HUES64 (cell line): ENCODE measurements around the gene ST6GALNAC4.
A peak's percentile ranks its signal among the peaks of the same experiment; 100 is the strongest.

Experiments used
- H3K27ac ChIP-seq: 2 replicates; pipeline ENCODE4 v1.7.0; 2013; ENCODE audit warnings: low read depth, low read length, inconsistent platforms
- H3K27me3 ChIP-seq: 2 replicates; pipeline ENCODE4 v1.6.1; 2013; ENCODE audit warnings: mild to moderate bottlenecking, low read length; ENCODE audit not compliant: insufficient read depth
- H3K36me3 ChIP-seq: 2 replicates; pipeline ENCODE4 v1.6.1; 2013; ENCODE audit warnings: mild to moderate bottlenecking, low read length; ENCODE audit not compliant: insufficient read depth
- H3K4me1 ChIP-seq: 2 replicates; pipeline ENCODE4 v1.6.1; 2013; ENCODE audit warnings: mild to moderate bottlenecking, low read length, moderate library complexity; ENCODE audit not compliant: insufficient read depth
- H3K4me3 ChIP-seq: 2 replicates; pipeline ENCODE4 v1.5.1; 2013; ENCODE audit warnings: mild to moderate bottlenecking, low read length, moderate library complexity
- H3K9ac ChIP-seq: 2 replicates; pipeline ENCODE4 v1.6.1; 2013; ENCODE audit warnings: mild to moderate bottlenecking, low read depth, low read length
- H3K9me3 ChIP-seq: 2 replicates; pipeline ENCODE4 v1.6.1; 2013; ENCODE audit warnings: low read depth, low read length; ENCODE audit not compliant: insufficient read depth
- WGBS: fragments of 150-250, 120-280 bp; methylation state at CpG from one replicate; pipeline ENCODE4 v1.1.7; 2013; ENCODE audit warnings: missing lambda C conversion rate; 5-methylcytosine and 5-hydroxymethylcytosine counted together

Gene ST6GALNAC4

GRCh38 chr9:127907867-127908659 is 8.8 kb downstream of the ST6GALNAC4 start:
- Histone ChIP-seq H3K27me3 (no peaks in the 10 kb centered on the region), H3K27ac (no peak overlapping the region)

DNA sequence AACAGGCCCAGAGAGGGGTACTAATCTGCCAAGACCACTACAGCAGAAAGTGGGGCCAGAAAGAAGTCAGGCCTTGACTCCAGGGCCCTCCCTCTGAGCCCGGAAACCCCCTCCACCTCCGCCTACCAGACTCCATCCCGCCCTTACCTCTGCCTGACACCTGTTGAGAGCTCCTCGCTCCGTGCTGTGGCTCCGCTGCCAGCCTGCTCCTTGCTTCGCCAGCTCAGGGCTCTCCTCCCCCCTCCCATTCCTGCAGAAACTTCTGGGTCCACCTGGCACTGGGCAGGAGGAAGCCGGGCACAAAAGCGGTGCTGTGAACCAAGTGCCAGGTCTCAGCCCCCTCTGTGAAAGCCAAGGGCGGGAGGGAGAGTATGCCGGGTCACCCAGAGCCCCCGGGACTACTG is 11.1 kb downstream of the ST6GALNAC4 start:
- 89% methylated on average over 12 of the region's 12 CpGs for WGBS
- H3K4me1 ChIP-seq, result peaks cover 17% of the 10 kb centered on the region
- no peaks in the 10 kb centered on the region for H3K27me3 ChIP-seq
- H3K9ac ChIP-seq, result no peak overlapping the region
- H3K36me3 ChIP-seq, result no peaks in the 10 kb centered on the region
- no peak overlapping the region for H3K4me3 ChIP-seq
- H3K9me3 ChIP-seq, result no peaks in the 10 kb centered on the region
- H3K27ac ChIP-seq, result no peak overlapping the region

More at GRCh38 chr9:127907867-127908659, 8.8 kb downstream of the ST6GALNAC4 start:
- Histone ChIP-seq H3K36me3 (no peaks in the 10 kb centered on the region), H3K9me3 (no peaks in the 10 kb centered on the region), H3K4me1 (peaks cover 17% of the 10 kb centered on the region), H3K4me3 (no peak overlapping the region), H3K9ac (no peak overlapping the region)
- WGBS, result 90% methylated on average over 33 of the region's 35 CpGs

- no peak overlapping the region for H3K9ac ChIP-seq
- no peaks in the 10 kb centered on the region for H3K9me3 ChIP-seq
- peaks cover 17% of the 10 kb centered on the region for H3K4me1 ChIP-seq
- H3K27me3 ChIP-seq, result no peaks in the 10 kb centered on the region
- H3K27ac ChIP-seq, result no peak overlapping the region; the same call in 1 of the 2 replicates
- WGBS, result 89% methylated on average over 5 of the region's 5 CpGs
- no peak overlapping the region for H3K4me3 ChIP-seq
- H3K36me3 ChIP-seq, result no peaks in the 10 kb centered on the region
These were observed 11.7 kb downstream of the ST6GALNAC4 start for GRCh38 chr9:127905004-127905728.

GRCh38 chr9:127904561-127905003 is 12.3 kb downstream of the ST6GALNAC4 start:
- peaks cover 17% of the 10 kb centered on the region for H3K4me1 ChIP-seq
- H3K9ac ChIP-seq, result no peak overlapping the region
- H3K9me3 ChIP-seq, result no peaks in the 10 kb centered on the region
- no peak overlapping the region for H3K4me3 ChIP-seq
- H3K27me3 ChIP-seq, result peaks cover 4% of the 10 kb centered on the region
- WGBS, result 65% methylated on average over 12 of the region's 12 CpGs
- H3K27ac ChIP-seq, result peak overlapping the region; percentile 18; the same call in 1 of the 2 replicates
- H3K36me3 ChIP-seq, result no peaks in the 10 kb centered on the region

DNA sequence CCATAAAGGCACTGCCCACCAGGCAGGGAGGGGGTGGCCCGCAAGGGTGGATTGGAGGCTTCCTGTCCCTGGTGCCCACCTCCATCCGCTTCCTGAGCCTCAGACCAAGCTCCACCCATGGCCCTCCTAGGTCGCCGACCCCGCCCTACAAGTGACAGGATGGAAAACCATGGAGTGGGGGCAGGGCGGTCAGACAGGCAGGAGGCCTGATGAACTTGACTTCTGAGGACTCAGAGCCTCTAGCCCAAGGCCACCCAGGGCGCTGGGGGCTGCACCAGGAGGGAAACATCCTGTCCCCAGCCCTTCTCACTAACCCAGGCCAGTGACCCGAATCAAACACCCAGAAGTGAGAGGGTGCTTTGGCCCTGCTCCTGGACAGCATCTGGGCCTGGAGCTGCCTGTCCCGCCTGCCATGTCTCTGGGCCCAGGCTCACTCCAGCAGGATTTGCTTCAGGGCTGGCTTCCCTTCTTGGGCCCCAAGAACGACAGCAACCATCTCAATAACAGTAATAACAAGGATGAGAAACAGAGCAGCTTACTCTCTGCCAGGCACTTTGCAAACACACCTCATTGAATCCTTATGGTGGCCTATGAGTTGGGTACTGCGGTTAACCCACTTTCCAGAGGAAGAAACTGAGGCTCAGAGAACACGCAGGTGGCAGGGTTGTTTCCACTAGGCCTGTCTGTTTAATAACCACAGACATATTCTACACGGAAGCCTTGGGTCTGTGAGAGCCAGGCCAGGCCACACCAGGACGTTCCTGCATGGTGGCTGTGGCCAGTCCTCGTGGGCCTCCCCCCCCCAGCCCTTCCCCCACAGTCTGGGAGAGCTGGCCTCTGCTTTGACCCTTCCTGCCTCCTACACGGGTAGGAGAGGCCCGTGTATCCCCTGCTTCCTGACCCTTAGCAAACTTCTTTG is 13.0 kb downstream of the ST6GALNAC4 start:
- H3K36me3 ChIP-seq, result no peaks in the 10 kb centered on the region
- peaks cover 4% of the 10 kb centered on the region for H3K27me3 ChIP-seq
- peaks cover 17% of the 10 kb centered on the region for H3K4me1 ChIP-seq
- no peak overlapping the region for H3K9ac ChIP-seq
- 38% methylated on average over 17 of the region's 17 CpGs for WGBS
- H3K9me3 ChIP-seq, result no peaks in the 10 kb centered on the region
- H3K4me3 ChIP-seq, result no peak overlapping the region
- peak overlapping the region; percentile 35; the same call in 1 of the 2 replicates for H3K27ac ChIP-seq

GRCh38 chr9:127899128-127899943 is 17.5 kb downstream of the ST6GALNAC4 start, which contains the start of gene ST6GALNAC6:
Gene ST6GALNAC6, minus strand, starts transcription at chr9:127899603. Its CDS starts 1,622 bp downstream, at chr9:127897981.
- Histone ChIP-seq H3K9me3 (no peaks in the 10 kb centered on the region), H3K27ac (no peak within 1 kb of the TSS; the same call in 1 of the 2 replicates), H3K36me3 (peaks cover 18% of the 10 kb centered on the region), H3K4me1 (peaks cover 23% of the 10 kb centered on the region), H3K4me3 (peak within 1 kb of the TSS; percentile 85), H3K9ac (peak within 1 kb of the TSS; percentile 75), H3K27me3 (peaks cover 4% of the 10 kb centered on the region)
- WGBS, result 1% methylated on average over 79 of the region's 89 CpGs

- H3K27me3 ChIP-seq, result peaks cover 4% of the 10 kb centered on the region
- WGBS, result 20% methylated on average over 30 of the region's 32 CpGs
- H3K27ac ChIP-seq, result no peak overlapping the region; the same call in 1 of the 2 replicates
- peaks cover 26% of the 10 kb centered on the region for H3K36me3 ChIP-seq
- H3K4me1 ChIP-seq, result peaks cover 15% of the 10 kb centered on the region
- peak overlapping the region; percentile 75 for H3K9ac ChIP-seq
- no peaks in the 10 kb centered on the region for H3K9me3 ChIP-seq
- H3K4me3 ChIP-seq, result peak overlapping the region; percentile 85
These were observed 18.3 kb downstream of the ST6GALNAC4 start for GRCh38 chr9:127898433-127899127.

GRCh38 chr9:127897193-127897692 is 19.6 kb downstream of the ST6GALNAC4 start:
- peaks cover 39% of the 10 kb centered on the region for H3K36me3 ChIP-seq
- H3K4me3 ChIP-seq, result peak overlapping the region; percentile 31
- H3K4me1 ChIP-seq, result peaks cover 11% of the 10 kb centered on the region
- H3K9ac ChIP-seq, result no peak overlapping the region
- 9% methylated on average over 18 of the region's 19 CpGs for WGBS
- peaks cover 4% of the 10 kb centered on the region for H3K27me3 ChIP-seq
- 0 out of 2 replicates have a peak, but pooled peaks cover 3% of the 10 kb centered on the region for H3K9me3 ChIP-seq
- H3K27ac ChIP-seq, result peak overlapping the region; percentile 52; the same call in 1 of the 2 replicates

GRCh38 chr9:127896395-127897192 is 20.2 kb downstream of the ST6GALNAC4 start:
- peak overlapping the region; percentile 31 for H3K4me3 ChIP-seq
- H3K4me1 ChIP-seq, result peaks cover 11% of the 10 kb centered on the region
- WGBS, result 73% methylated on average over 15 of the region's 16 CpGs
- H3K27me3 ChIP-seq, result peaks cover 4% of the 10 kb centered on the region
- peaks cover 42% of the 10 kb centered on the region for H3K36me3 ChIP-seq
- H3K9ac ChIP-seq, result no peak overlapping the region
- H3K27ac ChIP-seq, result peak overlapping the region; percentile 52; the same call in 1 of the 2 replicates
- 0 out of 2 replicates have a peak, but pooled peaks cover 3% of the 10 kb centered on the region for H3K9me3 ChIP-seq
